ENCODE measurements around the gene POMT1.

POMT1 gene

GRCh38 chr9:131477816-131478419, 24.8 kb upstream of the POMT1 start:
- Histone ChIP-seq H3K27ac (ENCODE audit: low read depth, low read length) (no peak overlapping the region), H3K36me3 (ENCODE audit: control insufficient read depth, insufficient read depth, low read length) (peaks cover 97% of the 10 kb centered on the region), H3K27me3 (ENCODE audit: control insufficient read depth, insufficient read depth, low read length) (no peaks in the 10 kb centered on the region), H3K9ac (ENCODE audit: low read length) (no peak overlapping the region), H3K9me3 (ENCODE audit: control insufficient read depth, insufficient read depth, low read depth, low read length) (no peaks in the 10 kb centered on the region), H3K4me1 (ENCODE audit: control insufficient read depth, insufficient read depth, low read length) (no peaks in the 10 kb centered on the region), H3K4me3 (ENCODE audit: low read depth, low read length) (no peak overlapping the region)

GRCh38 chr9:131478421-131478868, 24.3 kb upstream of the POMT1 start:
- Histone ChIP-seq H3K9me3 (ENCODE audit: control insufficient read depth, insufficient read depth, low read depth, low read length) (no peaks in the 10 kb centered on the region), H3K9ac (ENCODE audit: low read length) (no peak overlapping the region), H3K4me1 (ENCODE audit: control insufficient read depth, insufficient read depth, low read length) (no peaks in the 10 kb centered on the region), H3K27ac (ENCODE audit: low read depth, low read length) (no peak overlapping the region), H3K36me3 (ENCODE audit: control insufficient read depth, insufficient read depth, low read length) (peaks cover 97% of the 10 kb centered on the region), H3K27me3 (ENCODE audit: control insufficient read depth, insufficient read depth, low read length) (no peaks in the 10 kb centered on the region), H3K4me3 (ENCODE audit: low read depth, low read length) (no peak overlapping the region)

GRCh38 chr9:131478911-131479310, 23.8 kb upstream of the POMT1 start:
- no peaks in the 10 kb centered on the region for H3K4me1 ChIP-seq (ENCODE audit: control insufficient read depth, insufficient read depth, low read length)
- H3K27me3 ChIP-seq (ENCODE audit: control insufficient read depth, insufficient read depth, low read length), result no peaks in the 10 kb centered on the region
- H3K9me3 ChIP-seq (ENCODE audit: control insufficient read depth, insufficient read depth, low read depth, low read length), result no peaks in the 10 kb centered on the region
- no peak overlapping the region for H3K4me3 ChIP-seq (ENCODE audit: low read depth, low read length)
- H3K27ac ChIP-seq (ENCODE audit: low read depth, low read length), result no peak overlapping the region
- H3K36me3 ChIP-seq (ENCODE audit: control insufficient read depth, insufficient read depth, low read length), result peaks cover 97% of the 10 kb centered on the region
- H3K9ac ChIP-seq (ENCODE audit: low read length), result no peak overlapping the region

- Histone ChIP-seq H3K9ac (ENCODE audit: low read length) (no peak overlapping the region), H3K4me3 (ENCODE audit: low read depth, low read length) (no peak overlapping the region), H3K36me3 (ENCODE audit: control insufficient read depth, insufficient read depth, low read length) (peaks cover 97% of the 10 kb centered on the region), H3K4me1 (ENCODE audit: control insufficient read depth, insufficient read depth, low read length) (no peaks in the 10 kb centered on the region), H3K27ac (ENCODE audit: low read depth, low read length) (no peak overlapping the region), H3K9me3 (ENCODE audit: control insufficient read depth, insufficient read depth, low read depth, low read length) (no peaks in the 10 kb centered on the region), H3K27me3 (ENCODE audit: control insufficient read depth, insufficient read depth, low read length) (no peaks in the 10 kb centered on the region)
Observed at GRCh38 chr9:131480258-131480657, 22.5 kb upstream of the POMT1 start.

GRCh38 chr9:131481441-131482342, 21.0 kb upstream of the POMT1 start:
- no peaks in the 10 kb centered on the region for H3K4me1 ChIP-seq (ENCODE audit: control insufficient read depth, insufficient read depth, low read length)
- no peak overlapping the region for H3K27ac ChIP-seq (ENCODE audit: low read depth, low read length)
- H3K27me3 ChIP-seq (ENCODE audit: control insufficient read depth, insufficient read depth, low read length), result no peaks in the 10 kb centered on the region
- H3K9me3 ChIP-seq (ENCODE audit: control insufficient read depth, insufficient read depth, low read depth, low read length), result no peaks in the 10 kb centered on the region
- peaks cover 97% of the 10 kb centered on the region for H3K36me3 ChIP-seq (ENCODE audit: control insufficient read depth, insufficient read depth, low read length)
- H3K4me3 ChIP-seq (ENCODE audit: low read depth, low read length), result no peak overlapping the region
- H3K9ac ChIP-seq (ENCODE audit: low read length), result no peak overlapping the region

GRCh38 chr9:131482343-131483006, 20.2 kb upstream of the POMT1 start:
- Histone ChIP-seq H3K4me1 (ENCODE audit: control insufficient read depth, insufficient read depth, low read length) (no peaks in the 10 kb centered on the region), H3K36me3 (ENCODE audit: control insufficient read depth, insufficient read depth, low read length) (peaks cover 97% of the 10 kb centered on the region), H3K4me3 (ENCODE audit: low read depth, low read length) (no peak overlapping the region), H3K9ac (ENCODE audit: low read length) (no peak overlapping the region), H3K27ac (ENCODE audit: low read depth, low read length) (no peak overlapping the region), H3K27me3 (ENCODE audit: control insufficient read depth, insufficient read depth, low read length) (no peaks in the 10 kb centered on the region), H3K9me3 (ENCODE audit: control insufficient read depth, insufficient read depth, low read depth, low read length) (no peaks in the 10 kb centered on the region)

GRCh38 chr9:131483319-131484050, 19.2 kb upstream of the POMT1 start:
- no peaks in the 10 kb centered on the region for H3K27me3 ChIP-seq (ENCODE audit: control insufficient read depth, insufficient read depth, low read length)
- H3K9ac ChIP-seq (ENCODE audit: low read length), result no peak overlapping the region
- no peak overlapping the region for H3K27ac ChIP-seq (ENCODE audit: low read depth, low read length)
- peaks cover 98% of the 10 kb centered on the region for H3K36me3 ChIP-seq (ENCODE audit: control insufficient read depth, insufficient read depth, low read length)
- H3K4me3 ChIP-seq (ENCODE audit: low read depth, low read length), result no peak overlapping the region
- H3K4me1 ChIP-seq (ENCODE audit: control insufficient read depth, insufficient read depth, low read length), result no peaks in the 10 kb centered on the region
- H3K9me3 ChIP-seq (ENCODE audit: control insufficient read depth, insufficient read depth, low read depth, low read length), result no peaks in the 10 kb centered on the region

GRCh38 chr9:131484051-131484445, 18.7 kb upstream of the POMT1 start:
- H3K27ac ChIP-seq (ENCODE audit: low read depth, low read length), result no peak overlapping the region
- H3K9ac ChIP-seq (ENCODE audit: low read length), result no peak overlapping the region
- H3K4me1 ChIP-seq (ENCODE audit: control insufficient read depth, insufficient read depth, low read length), result no peaks in the 10 kb centered on the region
- peaks cover 98% of the 10 kb centered on the region for H3K36me3 ChIP-seq (ENCODE audit: control insufficient read depth, insufficient read depth, low read length)
- no peak overlapping the region for H3K4me3 ChIP-seq (ENCODE audit: low read depth, low read length)
- H3K27me3 ChIP-seq (ENCODE audit: control insufficient read depth, insufficient read depth, low read length), result no peaks in the 10 kb centered on the region
- no peaks in the 10 kb centered on the region for H3K9me3 ChIP-seq (ENCODE audit: control insufficient read depth, insufficient read depth, low read depth, low read length)

- Histone ChIP-seq H3K27me3 (ENCODE audit: control insufficient read depth, insufficient read depth, low read length) (no peaks in the 10 kb centered on the region), H3K36me3 (ENCODE audit: control insufficient read depth, insufficient read depth, low read length) (peaks cover 98% of the 10 kb centered on the region), H3K9me3 (ENCODE audit: control insufficient read depth, insufficient read depth, low read depth, low read length) (no peaks in the 10 kb centered on the region), H3K9ac (ENCODE audit: low read length) (no peak overlapping the region), H3K4me3 (ENCODE audit: low read depth, low read length) (no peak overlapping the region), H3K4me1 (ENCODE audit: control insufficient read depth, insufficient read depth, low read length) (no peaks in the 10 kb centered on the region), H3K27ac (ENCODE audit: low read depth, low read length) (no peak overlapping the region)
Observed at GRCh38 chr9:131484560-131485185, 18.0 kb upstream of the POMT1 start.

- no peaks in the 10 kb centered on the region for H3K4me1 ChIP-seq (ENCODE audit: control insufficient read depth, insufficient read depth, low read length)
- H3K27me3 ChIP-seq (ENCODE audit: control insufficient read depth, insufficient read depth, low read length), result no peaks in the 10 kb centered on the region
- H3K27ac ChIP-seq (ENCODE audit: low read depth, low read length), result no peak overlapping the region
- H3K9ac ChIP-seq (ENCODE audit: low read length), result no peak overlapping the region
- H3K36me3 ChIP-seq (ENCODE audit: control insufficient read depth, insufficient read depth, low read length), result peaks cover 98% of the 10 kb centered on the region
- no peak overlapping the region for H3K4me3 ChIP-seq (ENCODE audit: low read depth, low read length)
- no peaks in the 10 kb centered on the region for H3K9me3 ChIP-seq (ENCODE audit: control insufficient read depth, insufficient read depth, low read depth, low read length)
Observed at GRCh38 chr9:131485206-131485605, 17.5 kb upstream of the POMT1 start.
